Heart right ventricle (tissue), 16 donors: ENCODE results near the gene ENSA. TPM values are rescaled to one million over a fixed set of nuclear protein-coding genes. Genes with fewer than 3 reads are reported as not detected.
"Not testable (repeated sequence)": the region's sequence is repeated elsewhere in the genome, so short reads cannot be mapped to it uniquely, and the experiment has no call there.

Source experiments
- ATAC-seq, 8 donors: fragments of 200-7000 bp; cut with Tn5 transposase; one replicate each; pipeline ENCODE4 v1.9.1; 2020; ENCODE audit warnings: mild to moderate bottlenecking in 8 of 8, moderate library complexity in 8 of 8, moderate number of reproducible peaks in 1 of 8
- DNase-seq, 2 donors: peaks; one replicate each; pipeline ENCODE4 v3.0.0-alpha.2; 2020
- H3K27ac ChIP-seq, 10 donors: fragments of 200-600 bp; sonication (generic) in 2 of 10; one replicate each; pipeline versions ENCODE4 v1.5.0 to v1.8.0; 2020 to 2022; ENCODE audit warnings: mild to moderate bottlenecking in 3 of 10
- H3K27me3 ChIP-seq, 7 donors: fragments of 200-600 bp; one replicate each; pipeline ENCODE4 v1.8.0; 2021 to 2022; ENCODE audit warnings: mild to moderate bottlenecking in 2 of 7
- H3K36me3 ChIP-seq, 9 donors: fragments of 200-600 bp; sonication (generic) in 1 of 9; one replicate each; pipeline versions ENCODE4 v1.5.0 to v1.8.0; 2020 to 2022; ENCODE audit warnings: mild to moderate bottlenecking in 2 of 9
- H3K4me1 ChIP-seq, 9 donors: fragments of 200-600 bp; sonication (generic) in 1 of 9; one replicate each; pipeline versions ENCODE4 v1.5.0 to v1.8.0; 2020 to 2022; ENCODE audit warnings: mild to moderate bottlenecking in 4 of 9
- H3K4me3 ChIP-seq, 10 donors: fragments of 200-600 bp; sonication (generic) in 2 of 10; one replicate each; pipeline versions ENCODE4 v1.5.0 to v1.8.0; 2020 to 2022; ENCODE audit warnings: mild to moderate bottlenecking in 7 of 10, moderate library complexity in 2 of 10
- H3K9me3 ChIP-seq, 11 donors: fragments of 200-600 bp in 10 of 11; sonication (generic) in 2 of 11; one replicate each; pipeline versions ENCODE4 v1.5.0 to v1.8.0; 2013 to 2022; ENCODE audit warnings: mild to moderate bottlenecking in 2 of 11, control low read depth in 1 of 11, moderate library complexity in 1 of 11
- CTCF ChIP-seq, 9 donors: fragments of 200-600 bp; sonication (generic) in 2 of 9; IDR thresholded peaks; one replicate each; pipeline versions ENCODE4 v1.5.0 to v1.8.0; 2021 to 2022; ENCODE audit warnings: antibody characterized with exemption in 9 of 9, mild to moderate bottlenecking in 5 of 9, moderate library complexity in 1 of 9
- WGBS, 2 donors: extraction: QIAGEN DNeasy Blood & Tissue Kit; methylation state at CpG; one replicate each; pipeline ENCODE4 v1.1.7; 2013; ENCODE audit warnings: inconsistent platforms in 1 of 2; 5-methylcytosine and 5-hydroxymethylcytosine counted together
- intact Hi-C, 10 donors: fragments of 100-400 bp; cut with DNase I; formaldehyde crosslinking; loops; one replicate each; pipeline versions ENCODE4 v1.11.1 to v1.14.2; 2022
- polyA plus RNA-seq, 2 donors: library from polyadenylated mRNA; stranded (reverse); fragments of 200-250 nt; gene quantifications; one replicate each; pipeline ENCODE4 v1.2.3, GENCODE V29; 2013
- total RNA-seq, 10 donors: library from RNA; stranded (reverse); fragmentation: NEBNext Ultra II Directional in 3 of 10; extraction: Animal tissue kit (Norgen Biotek cat#: 25700) in 3 of 10; gene quantifications; one replicate each; pipeline versions ENCODE4 v1.2.1 to v1.2.4, GENCODE V29; 2021 to 2023
- donor health status: Arrhythmogenic right ventricular cardiomyopathy.
- donor health status: ischemic (EF 13 %, LVEDD 7.1; RV severe dilation, severe dysfunction).
- donor health status: healthy with polysubstance abuse.
- donor health status: DM: no; HTN: yes; CAD: no.
- donor health status: DM: no; HTN: no; CAD: no.
- donor health status: ischemic (EF 25% LVEDD 6.9; RV normal size, moderate dysfunction).
- donor health status: ischemic (EF 25% LVEDD 5.7; RV mildly dilated, moderate dysfunction).
- donor health status: healthy.
- donor health status: DM: yes; HTN: yes; CAD: no.
- donor health status: Ischemic cardiomyopathy.
- donor health status: ischemic (EF 35%, LVEDD 5.7; RV mildly dilated, moderate dysfunction).
- donor health status: nonischemic (EF 11% LVEDD 7.7; RV severe dilation, severe dysfunction).
- donor health status: DM: yes; HTN: yes; CAD: no.
- donor health status: PGD.
- donor health status: ischemic (EF 29% LVEDD 5.4; RV normal size, mild dysfunction).
- donor health status: nonischemic (EF 23%, LVEDD 6.1; RV moderate dilation, normal function).

ENSA gene
- total and polyA plus RNA-seq, 12 donors = 66.7 to 148 (median 129) TPM

- 97 to 99% methylated on average over 9 of the region's 9 CpGs for WGBS, 2 donors
- Histone ChIP-seq H3K36me3 (peaks cover 0 to 64% (median 21%) of the 10 kb centered on the region in 9 donors), H3K9me3 (no peaks in the 10 kb centered on the region), H3K4me3 (no peak overlapping the region), H3K27me3 (no peaks in the 10 kb centered on the region), H3K27ac (no peak overlapping the region), H3K4me1 (no peaks in the 10 kb centered on the region)
- ATAC-seq = no peak
- no peak for DNase-seq
- TF ChIP-seq CTCF (IDR thresholded peaks at IDR 0.05) = no peak
- intact Hi-C loops = no loop called here
These were observed 33.4 kb upstream of the ENSA start for GRCh38 chr1:150662811-150663210.

- intact Hi-C loops = no loop called here
- Histone ChIP-seq H3K27me3 (no peaks in the 10 kb centered on the region), H3K4me1 (no peaks in the 10 kb centered on the region), H3K9me3 (no peaks in the 10 kb centered on the region), H3K27ac (no peak overlapping the region), H3K4me3 (no peak overlapping the region), H3K36me3 (peaks cover 0 to 81% (median 24%) of the 10 kb centered on the region in 9 donors)
- WGBS, 2 donors = 96 to 97% methylated on average over 5 of the region's 5 CpGs
- ATAC-seq (no peak), DNase-seq (no peak)
- TF ChIP-seq CTCF (IDR thresholded peaks at IDR 0.05) = no peak
These were observed 31.7 kb upstream of the ENSA start for GRCh38 chr1:150661156-150661555.

DNA sequence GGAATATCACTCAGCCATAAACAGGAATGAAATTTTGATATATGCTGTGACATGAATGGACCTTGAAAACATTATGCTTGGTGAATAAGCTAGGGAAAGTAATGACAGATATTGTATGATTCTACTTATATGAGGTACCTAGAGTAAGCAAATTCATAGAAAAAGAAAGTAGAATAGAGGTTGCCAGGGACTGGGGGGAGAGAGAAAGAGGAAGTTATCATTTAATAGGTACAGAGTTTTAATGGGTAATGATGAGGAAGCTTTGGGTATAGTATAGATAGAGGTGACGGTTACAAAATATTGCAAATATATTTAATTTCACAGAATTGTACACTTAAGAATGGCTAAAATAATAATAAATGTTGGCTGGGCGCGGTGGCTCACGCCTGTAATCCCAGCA lies 31.2 kb upstream of the ENSA start:
- H3K4me3 ChIP-seq = no peak overlapping the region
- ATAC-seq (no peak), DNase-seq (no peak)
- peaks cover 0 to 86% (median 24%) of the 10 kb centered on the region in 9 donors for H3K36me3 ChIP-seq
- 86 to 93% methylated on average over 4 of the region's 4 CpGs for WGBS, 2 donors
- no peaks in the 10 kb centered on the region for H3K27me3 ChIP-seq
- no peak for TF ChIP-seq CTCF (IDR thresholded peaks at IDR 0.05)
- intact Hi-C loops = no loop called here
- H3K27ac ChIP-seq = no peak overlapping the region
- H3K9me3 ChIP-seq = no peaks in the 10 kb centered on the region
- no peaks in the 10 kb centered on the region for H3K4me1 ChIP-seq

- DNase-seq, H3K4me3 ChIP-seq, H3K27ac ChIP-seq, H3K9me3 ChIP-seq, H3K27me3 ChIP-seq, intact Hi-C loops, H3K4me1 ChIP-seq, ATAC-seq: not testable (repeated sequence)
- WGBS, 2 donors = 94 to 98% methylated on average over 4 of the region's 4 CpGs
- H3K36me3 ChIP-seq = peaks cover 0 to 79% (median 21%) of the 10 kb centered on the region in 9 donors
These were observed 27.7 kb upstream of the ENSA start for GRCh38 chr1:150657064-150657463.

- intact Hi-C loops, H3K9me3 ChIP-seq, ATAC-seq, H3K4me3 ChIP-seq, H3K27me3 ChIP-seq, DNase-seq, H3K27ac ChIP-seq: not testable (repeated sequence)
- 92 to 93% methylated on average over 10 of the region's 10 CpGs for WGBS, 2 donors
- Histone ChIP-seq H3K4me1 (peaks cover 0 to 11% (median 8%) of the 10 kb centered on the region in 9 donors), H3K36me3 (peaks cover 0 to 69% (median 6%) of the 10 kb centered on the region in 9 donors)
These were observed 25.2 kb upstream of the ENSA start for GRCh38 chr1:150654635-150655034.
